HFF-Myc (cell line): ENCODE data around the gene SARS1.

Experiments
- DNase-seq: peaks from one replicate; pipeline ENCODE4 v3.0.0-alpha.2; 2011; ENCODE audit warnings: low read depth; ENCODE audit errors: extremely low read depth
- H3K4me3 ChIP-seq: replicated peaks from 2 replicates; pipeline ENCODE4 v1.5.1; 2011; ENCODE audit warnings: low read depth, mild to moderate bottlenecking, control low read depth, low read length
- CTCF ChIP-seq: IDR thresholded peaks from 2 replicates; pipeline ENCODE4 v1.5.1; 2012; ENCODE audit warnings: mild to moderate bottlenecking, low read depth, low read length, control low read depth; ENCODE audit errors: missing control alignments

Gene SARS1

GRCh38 chr1:109268431-109269211 lies 54.9 kb downstream of the SARS1 start:
- no peak for TF ChIP-seq CTCF
- no peak for DNase-seq
- H3K4me3 ChIP-seq, result no peak overlapping the region

GRCh38 chr1:109269212-109269980 lies 55.7 kb downstream of the SARS1 start:
- no peak overlapping the region for H3K4me3 ChIP-seq
- TF ChIP-seq CTCF, result no peak
- DNase-seq, result no peak

- DNase-seq, result no peak
- TF ChIP-seq CTCF, result no peak
- H3K4me3 ChIP-seq, result no peak overlapping the region
These were observed 56.4 kb downstream of the SARS1 start for GRCh38 chr1:109269981-109270622.

- TF ChIP-seq CTCF, result no peak
- no peak overlapping the region for H3K4me3 ChIP-seq
- no peak for DNase-seq
These were observed 57.1 kb downstream of the SARS1 start for GRCh38 chr1:109270623-109271317.

GRCh38 chr1:109271458-109271857 lies 57.7 kb downstream of the SARS1 start:
- DNase-seq, result no peak
- no peak for TF ChIP-seq CTCF
- no peak overlapping the region for H3K4me3 ChIP-seq

- no peak for TF ChIP-seq CTCF
- no peak for DNase-seq
- H3K4me3 ChIP-seq, result no peak overlapping the region
These were observed 58.5 kb downstream of the SARS1 start for GRCh38 chr1:109272021-109272799.
